Measurements from ENCODE around the gene ARL15. TPM values are rescaled to one million over a fixed set of nuclear protein-coding genes. Genes with fewer than 3 reads are reported as not detected.
"Not testable (repeated sequence)": the region's sequence is repeated elsewhere in the genome, so short reads cannot be mapped to it uniquely, and the experiment has no call there.

Gene ARL15
- total RNA-seq: 125 TPM

DNA sequence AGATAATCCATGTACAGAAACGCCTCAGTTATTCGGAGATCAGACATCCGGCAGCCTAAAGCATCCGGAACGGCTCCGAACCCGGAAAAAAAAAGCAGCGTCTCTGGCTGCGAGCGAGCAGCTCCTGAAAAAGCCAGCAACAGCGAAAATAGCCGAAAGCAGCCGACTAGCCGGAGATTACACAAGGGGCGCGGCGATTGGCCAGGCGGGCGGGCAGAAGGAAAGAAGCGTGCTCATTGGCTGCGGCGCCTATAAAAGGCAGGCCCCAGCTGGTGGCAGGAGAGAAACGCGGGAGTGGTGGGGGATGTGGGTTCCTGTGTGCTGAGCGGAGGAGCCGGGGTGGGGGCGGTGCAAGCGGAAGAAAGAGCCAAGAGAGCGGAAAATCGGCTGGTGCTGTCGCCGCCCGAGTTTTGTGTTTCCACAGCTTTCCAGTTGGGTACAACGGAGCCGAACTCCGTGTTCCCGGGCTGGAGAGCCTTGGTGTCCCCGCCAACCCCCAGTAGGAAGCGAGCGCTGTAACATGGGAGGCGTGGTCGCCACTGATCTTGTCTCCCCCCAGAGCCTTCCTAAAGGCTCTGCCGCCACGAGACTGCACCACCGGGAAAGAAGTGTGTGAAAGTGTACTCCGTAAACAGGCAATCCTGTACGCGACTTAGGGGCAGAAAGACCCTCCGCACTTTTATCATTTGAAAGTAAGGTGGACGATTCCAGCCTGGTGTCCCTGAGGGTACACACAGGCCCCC, at the start of gene ARL15:
Gene ARL15, minus strand, starts transcription at position 141 of the 743 bp plus-strand sequence.
- DNase-seq: peak; percentile 97

DNA sequence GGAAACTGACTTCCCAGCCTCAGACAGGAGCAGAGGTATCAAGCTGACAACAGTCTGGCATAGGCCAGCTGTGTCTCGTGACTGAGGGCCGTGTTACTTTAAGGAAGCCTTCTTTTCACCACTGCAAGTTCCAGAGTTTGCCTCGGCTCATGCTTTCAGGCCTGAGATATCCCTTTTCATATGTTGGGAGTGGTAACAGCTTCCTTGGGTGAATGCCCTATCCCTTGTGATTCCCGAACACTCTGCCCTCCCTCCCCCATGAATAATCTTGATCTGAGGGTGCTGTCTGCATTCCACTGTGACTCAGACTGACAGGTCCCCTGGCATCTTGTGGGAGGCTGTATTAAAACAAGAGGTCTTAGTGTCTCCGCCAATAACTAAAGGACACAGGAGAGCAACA, 49.7 kb upstream of the ARL15 start:
- DNase-seq: no peak

DNA sequence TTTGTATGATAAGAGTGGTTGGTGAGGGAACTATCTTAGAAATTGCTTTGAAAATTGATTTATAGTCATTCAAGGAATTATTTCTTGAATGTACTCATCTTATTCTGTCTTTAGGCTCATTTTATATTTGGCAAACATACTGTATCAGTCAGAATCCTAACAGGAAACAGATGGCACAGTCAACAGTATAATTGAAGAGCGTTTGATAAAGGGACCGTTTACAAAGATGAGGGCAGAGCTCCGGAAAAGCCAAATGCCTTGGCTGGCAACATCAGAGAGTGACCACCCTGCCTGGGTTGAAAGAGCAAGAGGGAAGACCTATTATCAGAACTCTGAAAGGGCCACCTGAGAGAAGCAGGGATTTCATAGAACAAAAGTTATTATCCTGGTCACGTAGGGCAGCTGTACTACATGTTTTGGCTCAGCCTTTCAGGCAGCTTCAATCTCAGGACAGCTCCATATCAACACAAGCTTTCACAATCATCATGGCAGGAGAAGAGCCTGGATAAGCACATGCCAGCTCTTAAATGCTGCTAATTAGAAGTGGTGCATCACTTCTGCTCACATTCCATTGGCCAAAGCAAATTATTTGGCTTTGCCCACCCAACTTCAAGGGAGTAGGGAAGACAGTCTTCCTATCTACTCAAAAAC, 47.2 kb upstream of the ARL15 start:
- DNase-seq: no peak

DNA sequence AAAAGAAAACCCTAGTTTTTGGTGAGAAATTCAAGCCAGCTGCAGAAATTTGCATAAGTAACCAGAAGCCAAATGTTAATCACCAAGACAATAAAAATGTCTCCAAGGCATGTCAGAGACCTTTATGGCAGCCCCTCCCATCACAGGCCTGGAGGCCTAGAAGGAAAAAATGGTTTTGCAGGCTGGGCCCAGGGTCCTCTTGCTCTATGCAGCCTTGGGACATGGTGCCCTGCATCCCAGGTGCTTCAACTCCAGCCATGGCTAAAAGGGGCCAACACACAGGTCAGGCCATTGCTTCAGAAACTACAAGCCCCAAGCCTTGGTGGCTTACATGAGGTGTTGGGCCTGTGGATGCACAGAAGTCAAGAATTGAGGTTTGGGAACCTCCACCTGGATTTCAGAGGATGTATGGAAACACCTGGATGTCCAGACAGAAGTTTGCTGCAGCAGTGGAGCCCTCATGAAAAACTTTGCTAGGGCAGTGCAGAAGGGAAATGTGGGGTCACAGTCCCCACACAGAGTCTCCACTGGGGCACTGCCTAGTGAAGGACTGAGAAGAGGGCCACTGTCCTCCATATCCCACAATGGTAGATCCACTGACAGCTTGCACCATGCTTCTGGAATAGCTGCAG, 43.7 kb upstream of the ARL15 start:
- not testable (repeated sequence) for DNase-seq

DNA sequence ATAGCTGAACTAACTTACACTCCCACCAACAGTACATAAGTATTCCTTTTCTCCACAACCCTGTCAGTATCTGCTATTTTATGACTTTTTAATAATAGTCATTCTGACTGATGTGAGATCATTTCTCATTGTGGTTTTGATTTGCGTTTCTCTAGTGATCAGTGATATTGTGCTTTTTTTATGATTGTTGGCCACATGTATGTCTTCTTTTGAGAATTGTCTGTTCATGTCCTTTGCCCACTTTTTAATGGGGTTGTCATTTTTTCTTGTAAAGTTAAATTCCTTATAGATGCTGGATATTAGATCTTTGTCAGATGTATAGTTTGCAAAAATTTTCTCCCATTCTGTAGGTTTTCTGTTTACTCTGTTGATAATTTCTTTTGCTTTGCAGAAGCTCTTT, 42.2 kb upstream of the ARL15 start:
- DNase-seq: not testable (repeated sequence)

DNA sequence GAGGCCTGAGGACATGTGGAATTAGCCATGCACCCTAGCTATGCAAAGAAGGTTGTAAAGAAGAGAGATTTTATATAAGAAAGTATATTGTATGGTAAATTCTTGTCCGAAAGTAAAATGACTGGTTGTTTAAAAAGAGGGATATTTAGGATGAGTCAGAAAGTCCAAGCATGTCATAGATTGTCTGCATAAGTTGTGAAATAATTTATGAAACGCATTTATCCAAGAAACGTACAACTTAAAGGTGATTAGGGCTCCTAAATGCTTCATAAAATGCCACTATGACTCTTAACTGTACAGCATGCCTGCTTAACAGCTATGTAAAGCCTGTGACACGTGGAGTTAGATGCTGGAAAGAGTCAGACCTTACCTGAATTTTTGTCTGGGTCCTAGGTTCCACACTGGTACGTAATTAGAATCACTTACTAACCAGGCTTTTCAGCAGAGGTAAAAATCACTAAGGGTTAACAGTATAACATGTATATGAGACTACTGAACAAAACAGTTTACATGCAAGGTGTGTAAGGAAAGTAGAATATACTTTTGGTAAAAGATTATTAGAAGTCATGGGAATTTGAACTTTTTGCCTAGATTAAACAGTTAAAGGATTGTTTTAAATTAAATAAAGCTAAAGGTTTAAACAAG, 37.0 kb upstream of the ARL15 start:
- DNase-seq: no peak

DNA sequence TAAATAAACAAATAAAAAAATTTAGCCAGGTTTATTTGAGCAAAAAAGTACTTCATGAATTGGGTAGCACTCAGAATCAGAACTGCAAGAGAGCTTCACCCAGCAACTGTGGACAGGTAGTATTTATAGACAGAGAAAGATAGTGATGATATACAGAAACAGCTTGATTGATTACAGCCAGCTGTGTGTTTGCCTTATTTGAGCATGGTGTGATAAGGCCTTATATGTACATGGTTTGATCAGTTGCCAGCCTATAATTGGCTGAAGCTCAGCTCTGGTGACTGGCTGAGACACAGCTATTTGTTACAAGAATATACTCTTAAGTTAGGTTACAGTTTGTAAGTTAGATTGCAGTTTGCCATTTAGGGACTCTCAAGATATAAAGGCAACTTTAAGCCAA, 34.3 kb upstream of the ARL15 start:
- DNase-seq: no peak

DNA sequence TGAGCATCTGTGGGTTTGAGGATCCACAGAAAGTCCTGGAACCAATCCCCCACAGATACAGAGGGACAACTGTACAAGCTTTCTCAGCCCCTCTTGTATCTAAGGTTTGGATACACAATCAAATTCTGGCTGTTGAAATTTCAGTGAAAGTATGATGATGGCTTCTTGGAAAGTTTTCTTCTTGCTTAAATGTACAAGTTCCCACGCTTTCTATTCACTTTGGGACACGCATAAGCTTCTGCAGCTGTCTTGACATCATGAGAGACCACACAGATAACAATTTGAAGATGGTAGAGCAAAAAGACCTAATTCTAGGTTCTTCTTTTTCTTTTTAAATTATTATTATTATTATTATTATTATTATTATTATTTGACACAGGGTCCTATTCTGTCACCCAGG, 31.6 kb upstream of the ARL15 start:
- no peak for DNase-seq

DNA sequence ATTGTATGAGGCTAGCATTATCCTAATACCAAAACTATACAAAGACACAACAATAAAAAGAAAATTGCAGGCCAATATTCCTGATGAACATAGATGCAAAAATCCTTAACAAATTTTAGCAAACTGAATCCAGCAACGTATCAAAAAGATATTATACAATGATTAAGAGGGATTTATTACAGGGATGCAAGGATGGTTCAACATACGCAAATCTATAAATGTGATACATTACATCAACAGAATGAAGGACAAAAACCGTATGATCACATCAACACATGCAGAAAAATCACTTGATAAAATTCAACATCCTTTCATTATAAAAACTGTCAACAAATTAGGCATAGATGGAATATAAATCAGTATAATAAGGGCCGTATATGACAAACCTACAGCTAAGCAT, 27.1 kb upstream of the ARL15 start:
- DNase-seq: no peak

DNA sequence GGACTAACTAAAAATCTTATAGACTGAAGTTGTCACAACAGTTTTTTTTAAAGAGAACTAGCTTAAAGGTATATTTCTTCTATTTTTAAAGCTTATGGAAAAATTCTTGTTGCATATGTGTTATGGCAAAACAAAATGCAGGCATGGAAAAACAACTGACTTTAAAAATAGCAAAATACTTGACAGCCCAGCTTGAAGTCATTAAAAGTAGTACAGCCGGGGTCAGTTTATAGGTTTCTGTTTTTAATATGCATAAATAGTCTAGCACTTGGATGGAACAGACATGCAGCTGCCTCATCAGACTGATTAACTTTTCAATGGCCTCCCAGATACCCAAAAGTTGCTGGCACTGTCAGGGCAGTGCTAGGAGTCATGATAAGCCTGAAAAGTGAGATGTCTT, 22.3 kb upstream of the ARL15 start:
- no peak for DNase-seq

DNA sequence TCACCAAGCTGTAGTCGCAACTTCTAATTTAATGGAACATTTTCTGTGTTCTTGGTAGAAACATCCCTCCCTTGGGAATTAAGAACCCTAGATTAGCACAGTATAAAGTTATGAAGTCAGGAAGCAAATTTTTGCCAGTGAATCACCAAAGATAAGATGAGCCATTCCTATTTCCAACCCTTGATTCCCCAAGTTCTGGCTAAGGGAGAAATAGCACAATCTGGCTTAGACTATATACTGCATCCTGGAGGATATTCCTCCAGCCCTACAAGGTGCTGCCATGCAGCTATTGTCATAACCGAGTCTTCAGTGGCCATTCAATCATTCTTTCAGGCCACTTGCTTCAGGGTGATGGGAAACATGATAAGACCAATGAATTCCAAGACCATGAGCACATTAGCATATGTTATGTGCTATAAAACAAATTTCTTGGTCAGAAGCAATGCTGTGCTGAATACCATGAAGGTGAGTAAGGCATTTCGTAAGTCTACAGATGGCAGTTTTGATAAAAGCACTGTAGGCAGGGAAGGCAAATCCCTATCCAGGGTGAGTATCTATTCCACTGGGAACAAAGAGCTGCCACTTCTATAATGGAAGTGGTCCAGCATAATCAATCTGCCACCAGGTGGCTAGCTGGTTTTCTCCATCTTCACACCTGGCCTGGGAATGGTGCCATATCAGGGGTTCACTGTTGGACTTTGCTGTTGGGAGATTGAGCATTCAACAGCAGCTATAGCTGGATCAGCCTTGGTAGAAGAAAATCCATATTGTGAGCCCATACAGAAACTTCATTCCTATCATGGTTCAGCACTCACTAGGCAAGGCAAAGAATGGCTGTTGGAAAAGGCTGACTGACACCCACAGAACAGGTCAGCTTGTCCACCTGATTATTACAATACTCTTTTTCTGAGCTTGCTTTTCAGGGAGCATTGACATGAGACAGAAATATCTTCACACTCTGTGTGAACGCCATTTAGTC, 19.6 kb upstream of the ARL15 start:
- no peak for DNase-seq

DNA sequence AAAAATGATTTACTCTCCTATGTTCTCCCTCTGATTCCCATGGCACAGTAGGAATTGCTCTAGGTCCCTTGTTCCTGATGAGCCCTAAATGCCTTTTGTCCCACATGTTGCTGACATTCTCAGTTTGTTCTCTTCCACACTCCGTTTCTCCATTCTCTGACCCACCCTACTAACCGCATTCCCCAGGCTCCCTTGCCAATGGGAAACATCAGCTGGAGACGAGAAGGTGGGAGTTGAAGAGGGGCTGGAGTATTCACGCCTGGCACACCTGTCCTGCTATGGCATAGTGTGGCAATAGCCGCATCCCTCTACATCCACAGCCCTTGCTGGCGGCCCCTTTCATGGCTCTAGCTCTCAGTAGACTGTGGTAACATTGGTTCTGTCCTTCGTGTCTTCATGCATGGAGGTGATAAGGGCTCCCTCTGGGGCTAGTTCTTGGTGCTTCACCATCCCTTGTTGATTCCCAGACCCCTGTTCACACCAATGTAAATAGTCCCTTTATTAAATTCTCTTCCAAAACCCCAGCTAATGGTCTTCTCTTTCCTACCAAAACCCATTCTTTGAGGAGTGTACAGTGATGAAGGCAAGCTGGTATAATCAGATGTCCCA, 16.4 kb upstream of the ARL15 start:
- no peak for DNase-seq

DNA sequence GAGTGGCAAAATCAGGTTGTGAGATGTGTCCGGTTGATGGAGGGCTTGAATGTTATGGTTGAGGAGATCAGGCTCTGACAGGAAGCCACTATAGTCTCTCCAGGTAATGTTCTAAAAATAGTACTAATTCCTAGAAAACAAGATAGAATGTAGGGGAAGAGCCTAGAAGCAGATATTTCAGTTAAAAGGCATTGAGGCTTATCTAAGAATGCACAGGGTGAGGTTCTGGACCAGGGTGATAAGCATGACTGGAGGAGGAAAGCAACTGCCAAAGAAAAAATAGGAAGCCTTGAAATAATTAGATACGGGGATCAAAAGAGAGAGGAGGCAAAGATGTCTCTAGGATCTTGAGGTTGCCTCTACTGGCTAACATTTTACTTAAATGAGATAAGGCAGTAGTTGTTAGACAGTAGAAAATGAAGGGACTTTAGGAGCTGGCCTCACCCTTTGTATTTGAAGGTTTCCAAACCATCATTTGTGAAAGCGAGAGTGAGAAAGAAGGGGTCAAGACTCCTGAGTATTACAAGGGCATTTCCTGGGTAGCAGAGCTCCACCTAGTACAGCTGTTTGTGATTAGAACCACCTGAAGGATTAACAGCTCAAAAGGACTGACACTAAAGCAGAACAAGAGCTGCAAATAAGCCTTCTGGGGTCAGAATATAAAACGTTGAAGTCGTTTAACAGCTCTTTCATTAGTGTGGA, 15.4 kb upstream of the ARL15 start:
- DNase-seq: no peak

DNA sequence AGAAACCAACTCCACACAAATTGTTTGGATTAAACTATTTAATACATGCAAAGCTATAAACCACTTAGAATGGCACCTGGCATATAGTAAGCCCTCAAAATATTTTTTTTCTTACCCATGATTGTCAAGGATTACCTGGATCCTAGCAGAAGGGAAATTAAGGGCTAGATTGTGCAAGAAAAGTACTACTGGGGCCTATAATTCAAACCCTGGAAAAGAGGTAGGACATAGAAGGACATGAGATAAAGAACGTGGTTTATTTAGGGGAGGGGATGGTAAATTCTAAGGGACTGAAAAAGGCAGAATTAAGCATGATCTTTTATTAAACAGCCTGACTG, 14.9 kb upstream of the ARL15 start:
- no peak for DNase-seq

DNA sequence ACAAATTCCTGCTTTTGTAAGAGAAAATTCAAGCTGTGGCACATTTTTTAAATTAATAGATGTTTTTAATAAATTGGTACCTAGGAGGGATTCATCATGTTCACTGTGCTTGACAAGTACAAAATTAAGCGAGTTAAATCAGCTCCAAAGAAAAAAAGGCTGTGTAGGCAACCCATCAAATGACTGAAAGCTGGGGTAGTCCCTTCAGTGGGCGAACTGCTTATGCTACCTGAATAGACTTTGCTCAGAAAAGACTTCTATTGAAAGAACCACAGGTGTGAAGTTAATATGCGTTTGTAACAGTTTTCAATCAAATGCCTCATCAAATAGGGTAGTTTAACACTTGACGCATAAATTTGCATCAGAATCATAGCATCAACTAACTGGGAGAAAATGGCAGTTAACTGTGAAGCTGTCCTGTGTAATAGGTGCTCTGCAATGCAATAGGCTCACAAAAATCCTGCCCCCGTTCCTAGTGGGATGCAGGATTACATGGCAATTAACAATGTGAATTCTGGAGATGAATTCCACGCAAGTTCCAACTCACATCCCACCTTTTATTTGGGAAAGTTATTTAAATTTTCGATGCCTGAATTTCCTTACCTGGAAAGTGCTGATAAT, 14.4 kb upstream of the ARL15 start:
- DNase-seq: no peak

DNA sequence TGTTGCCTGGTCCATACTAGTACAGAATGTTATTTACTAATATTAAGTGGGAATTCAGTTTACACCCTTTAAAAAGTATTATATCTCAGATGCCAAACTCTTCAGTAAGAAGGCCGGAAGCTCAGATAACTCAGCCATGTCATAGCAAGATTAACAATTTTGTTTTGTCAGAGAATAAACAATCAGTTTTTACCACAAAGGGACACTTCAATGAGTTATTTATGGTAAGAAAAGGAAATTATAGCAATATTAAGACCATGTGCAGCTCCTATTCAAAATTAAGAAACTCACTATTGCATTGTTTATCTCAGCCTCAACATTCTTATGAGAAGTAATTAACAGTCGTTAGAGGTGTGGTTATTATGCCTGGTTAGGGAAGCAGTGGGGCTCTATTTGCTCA, 13.1 kb upstream of the ARL15 start:
- DNase-seq: no peak

DNA sequence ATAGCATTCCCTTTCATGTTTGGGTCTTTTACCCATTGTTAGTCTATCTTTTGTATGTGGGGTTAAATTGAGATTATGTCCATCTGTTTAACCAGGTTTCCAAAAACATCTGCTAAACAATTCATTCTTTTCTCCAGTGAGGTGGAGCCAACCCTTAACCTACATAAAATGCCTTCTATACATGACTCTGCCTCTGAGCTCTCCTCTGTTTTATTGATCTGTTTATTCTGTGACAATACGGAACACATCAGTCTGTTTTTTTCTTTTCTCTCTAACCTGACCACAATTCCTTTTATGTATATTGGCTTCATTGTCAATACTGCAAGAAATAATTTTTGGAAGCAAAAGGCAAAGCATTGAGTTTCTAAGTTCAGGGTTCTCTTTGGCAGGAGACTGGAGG, 9.9 kb upstream of the ARL15 start:
- no peak for DNase-seq

DNA sequence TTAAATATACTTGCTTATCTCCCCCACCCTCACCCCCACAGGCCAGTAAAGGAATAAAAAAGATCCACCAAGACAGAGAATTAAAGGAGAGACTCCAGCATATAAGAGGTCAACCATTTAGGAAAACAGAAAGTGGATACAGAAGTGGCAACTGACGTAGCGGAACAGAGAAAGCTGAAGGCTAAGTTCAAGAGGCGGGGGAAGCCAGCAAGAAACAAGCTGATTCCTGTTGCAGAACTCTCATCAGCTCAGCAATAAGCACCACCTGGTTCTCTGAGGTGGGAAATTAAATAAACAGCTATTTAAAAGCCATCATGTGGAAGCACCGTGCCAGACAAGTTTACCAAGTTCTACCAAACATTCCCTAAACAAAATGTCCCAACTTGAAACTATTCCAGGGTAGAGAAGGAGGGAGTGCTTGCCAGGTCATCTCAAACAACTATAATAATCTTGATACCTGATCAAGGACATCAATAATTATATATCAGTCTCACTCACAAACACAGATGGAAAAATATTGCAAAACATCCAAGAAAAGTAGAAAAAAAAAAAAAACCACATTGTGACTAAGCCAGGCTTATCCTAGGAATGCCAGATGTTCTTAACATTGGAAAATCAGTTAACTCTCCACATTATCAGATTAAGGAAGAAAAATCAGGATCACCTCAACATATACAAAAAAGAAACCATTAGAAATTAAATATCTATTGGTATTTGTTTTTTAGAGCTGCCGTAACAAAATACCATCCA, 7.3 kb upstream of the ARL15 start:
- DNase-seq: no peak

DNA sequence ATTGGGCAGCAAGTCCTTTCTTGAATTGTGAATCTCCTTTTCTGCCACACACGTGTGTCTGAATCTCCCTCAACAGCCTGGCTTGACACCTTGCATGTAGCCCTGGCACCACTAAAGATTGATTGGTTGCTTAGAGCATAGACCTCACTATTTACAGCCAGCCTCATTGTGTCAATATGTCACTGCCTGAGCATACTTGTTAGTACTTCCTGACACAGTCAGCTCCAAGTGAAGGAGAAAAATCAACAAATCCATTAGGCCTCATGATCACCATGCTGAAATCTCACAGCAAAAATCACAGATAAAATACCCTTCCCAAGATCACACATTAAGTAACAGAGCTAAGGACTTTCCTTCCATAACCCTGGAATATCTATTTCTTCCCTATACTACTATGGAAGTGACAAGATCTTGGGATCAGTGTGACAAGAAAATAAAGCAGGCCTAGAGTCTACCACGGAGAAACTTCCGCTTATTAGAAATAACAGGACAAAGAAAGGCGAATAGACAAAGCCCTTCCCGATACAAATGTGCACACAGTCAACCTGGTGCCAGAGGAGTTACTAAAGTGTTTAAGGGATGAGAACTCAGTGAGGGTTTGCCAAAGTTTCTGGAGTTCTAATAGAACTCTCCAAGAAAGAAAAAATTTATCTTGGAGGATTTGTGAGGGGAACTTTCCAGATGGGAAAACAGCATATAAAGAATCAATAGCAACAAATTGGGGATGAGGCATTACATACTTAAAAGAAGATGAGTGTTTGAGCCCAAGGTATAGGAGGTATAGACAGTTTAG, 5.6 kb upstream of the ARL15 start:
- DNase-seq: no peak
